PFSK-1 (cell line): Measurements from ENCODE around the gene SYNE1.

Experiments used
- POLR2AphosphoS5 ChIP-seq: IDR thresholded peaks from 2 replicates; pipeline ENCODE4 v1.6.1; 2012; ENCODE audit warnings: low read depth, mild to moderate bottlenecking, control low read depth, low read length, moderate library complexity
- REST ChIP-seq, 2 experiments: IDR thresholded peaks; 2 replicates each; pipeline versions ENCODE4 v1.6.1 to v1.8.0; 2011 to 2012; ENCODE audit warnings: low read depth in 2 of 2, low read length in 2 of 2, control low read depth in 1 of 2, inconsistent platforms in 1 of 2, mild to moderate bottlenecking in 1 of 2, moderate library complexity in 1 of 2; ENCODE audit not compliant: insufficient read depth in 1 of 2
- TAF1 ChIP-seq: IDR thresholded peaks from 2 replicates; pipeline ENCODE4 v1.6.1; 2012; ENCODE audit warnings: low read length, control low read depth, borderline replicate concordance; ENCODE audit not compliant: insufficient read depth

- TF ChIP-seq POLR2AphosphoS5 (no peak), TAF1 (no peak), REST (IDR thresholded peaks at IDR 0.05; ENCODE audit: insufficient read depth in 1 of 2, low read depth in 2 of 2, low read length in 2 of 2) (no peak)
Measured at GRCh38 chr6:152318278-152318677, 318.9 kb downstream of the SYNE1 start.
